Stimulated activated CD4-positive, alpha-beta T cell treated with anti-CD3 and anti-CD28 coated beads, Interleukin-15, amount 100 ng/mL, for 1 hour (primary cell): ENCODE results near the gene TAS2R41.
"Not testable (repeated sequence)": the region's sequence is repeated elsewhere in the genome, so short reads cannot be mapped to it uniquely, and the experiment has no call there.

Experiments used
- DNase-seq, 2 donors: peaks; one replicate each; pipeline ENCODE4 v3.0.0-alpha.2; 2020; ENCODE audit warnings: low read depth in 1 of 2, low spot score in 1 of 2

The TAS2R41 gene

GRCh38 chr7:143514995-143515735 is 37.5 kb downstream of the TAS2R41 start:
- DNase-seq, result no peak

GRCh38 chr7:143516981-143517380 is 39.3 kb downstream of the TAS2R41 start:
- DNase-seq, result no peak

- DNase-seq, result no peak
Measured at GRCh38 chr7:143518521-143518920, 40.8 kb downstream of the TAS2R41 start.

GRCh38 chr7:143518941-143519340 is 41.3 kb downstream of the TAS2R41 start:
- no peak for DNase-seq

GRCh38 chr7:143519411-143520131 is 41.9 kb downstream of the TAS2R41 start:
- no peak for DNase-seq

GRCh38 chr7:143522309-143522916 is 44.7 kb downstream of the TAS2R41 start:
- DNase-seq, result not testable (repeated sequence)
